Measurements from ENCODE around the gene LRRC56.
A peak's percentile ranks its signal among the peaks of the same experiment; 100 is the strongest.
"Not testable (repeated sequence)": the region's sequence is repeated elsewhere in the genome, so short reads cannot be mapped to it uniquely, and the experiment has no call there.

Gene LRRC56

DNA sequence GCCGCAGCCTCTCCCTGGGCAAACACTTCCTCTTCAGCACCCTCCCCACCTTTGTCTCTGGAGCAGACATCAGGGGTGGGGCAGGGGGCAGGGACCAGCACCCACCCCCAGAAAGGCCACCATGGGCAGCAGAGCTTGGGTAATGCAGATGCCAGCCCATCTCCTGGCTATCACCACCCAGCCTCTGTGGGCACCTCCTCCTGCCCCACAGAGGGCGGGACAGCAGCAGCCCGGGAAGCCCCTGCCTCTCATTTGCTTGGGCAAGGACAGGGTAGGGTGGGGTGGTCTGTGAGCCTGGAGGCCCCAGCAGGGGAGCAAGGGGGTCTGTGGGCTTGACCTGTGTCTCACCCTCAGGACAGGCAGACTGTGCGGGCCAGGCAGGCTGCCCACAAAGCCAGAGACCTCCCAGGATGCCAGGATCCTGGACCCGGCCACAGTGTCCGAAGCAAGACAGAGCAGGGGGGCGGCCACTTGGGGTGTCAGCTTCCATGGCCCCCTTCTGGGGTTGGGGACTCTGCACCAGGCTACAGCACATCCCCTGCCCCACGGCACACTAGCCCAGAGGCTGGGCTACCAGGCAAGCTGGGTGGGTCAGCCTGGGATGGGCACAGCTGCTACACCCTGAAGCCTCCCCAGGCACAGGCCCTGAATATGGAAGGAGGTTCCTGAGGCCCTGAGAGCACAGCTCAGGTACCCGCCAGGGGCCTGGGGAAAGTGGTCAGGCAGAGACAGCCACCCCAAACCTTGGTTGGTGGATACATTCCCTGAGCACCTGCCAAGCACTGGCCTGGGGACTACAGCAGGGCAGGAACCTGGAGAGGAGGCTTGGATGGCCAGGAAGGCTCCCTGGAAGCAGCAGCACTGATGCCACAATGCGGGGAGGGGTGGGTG, 34.8 kb upstream of the LRRC56 start:
- no peak for DNase-seq

DNA sequence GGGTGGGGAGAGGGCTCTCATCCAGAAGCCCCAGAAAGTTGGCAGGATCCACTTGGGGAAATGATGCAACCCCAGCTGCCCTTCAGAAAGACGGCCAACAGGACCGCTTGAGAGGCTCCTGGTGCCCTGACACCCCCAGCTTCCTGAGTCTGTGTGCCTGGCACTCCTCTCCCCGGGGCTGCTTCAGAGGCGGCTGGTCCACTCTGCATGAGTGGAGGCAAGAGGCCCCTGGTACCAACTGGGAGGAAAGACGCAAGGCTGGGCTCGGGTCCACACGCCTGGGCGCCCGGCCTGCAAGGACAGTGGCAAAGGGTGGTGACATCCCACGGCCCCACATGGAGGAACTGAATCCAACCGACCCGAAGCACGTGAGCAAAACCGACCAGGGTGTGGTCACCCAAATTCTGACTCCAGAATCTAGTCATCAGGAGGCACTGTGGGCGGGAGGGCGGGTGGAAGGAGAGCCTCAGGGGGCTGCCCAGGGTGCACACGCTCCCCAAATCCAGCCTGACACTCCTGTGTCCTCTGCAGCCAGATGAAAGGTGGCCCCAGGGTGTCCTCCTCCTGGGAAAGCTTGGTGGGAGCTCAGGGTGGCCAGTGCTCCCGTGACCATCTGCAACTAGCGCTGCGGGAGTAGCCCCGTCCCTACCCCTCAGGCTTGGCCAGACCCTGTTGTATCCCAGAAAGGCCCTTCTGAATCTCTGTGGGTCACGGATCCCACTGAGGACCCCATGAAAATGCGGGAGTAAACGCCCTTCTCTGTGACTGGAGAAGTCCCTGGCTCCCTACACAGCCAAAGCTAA, 33.9 kb upstream of the LRRC56 start:
- peak; percentile 17 for DNase-seq

DNA sequence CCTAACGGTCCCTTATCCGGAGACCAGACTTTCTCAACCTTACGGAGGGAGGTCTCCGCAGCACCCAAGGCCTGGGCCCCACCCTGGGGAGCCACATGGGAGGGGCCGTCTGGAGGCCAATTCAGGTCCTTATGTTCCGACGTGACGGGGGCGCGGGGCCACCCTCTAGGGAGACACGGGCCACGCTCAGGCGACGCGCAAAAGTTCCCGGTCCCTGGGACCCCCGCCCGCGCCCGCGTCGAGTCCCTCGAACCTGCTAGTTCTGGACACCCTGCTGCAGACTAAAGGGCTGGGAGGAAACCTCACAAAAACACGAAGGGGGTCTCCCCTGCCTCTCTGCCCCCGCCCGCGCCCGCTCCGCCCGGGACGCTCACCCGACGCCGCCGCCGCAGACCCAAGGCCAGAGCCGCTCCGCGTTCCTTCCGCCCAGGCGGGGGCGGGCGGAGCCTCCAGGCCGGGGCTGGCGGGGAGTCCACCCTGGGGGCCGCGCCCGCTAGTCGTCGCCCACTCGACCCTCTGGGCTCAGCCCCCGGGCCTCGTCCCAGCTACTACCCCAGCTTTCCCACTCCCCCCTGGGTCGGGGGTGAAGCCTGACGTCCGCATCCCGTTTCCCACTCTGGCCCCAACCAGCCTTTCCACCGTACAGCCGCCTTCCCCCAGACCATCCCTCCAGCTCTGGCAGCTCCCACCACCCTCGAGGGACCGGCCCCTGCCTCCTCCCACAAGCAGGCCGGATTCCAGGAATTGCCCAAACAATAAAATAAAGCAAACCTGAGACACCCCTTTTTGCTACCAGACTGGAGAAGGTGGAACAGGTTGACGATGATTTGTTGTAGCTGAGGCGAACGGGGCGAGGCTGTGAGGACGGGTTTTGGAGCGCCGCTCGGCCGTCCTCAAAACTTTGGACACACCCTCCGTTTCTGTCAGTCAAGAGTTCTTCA, 33.0 kb upstream of the LRRC56 start:
- no peak for DNase-seq

DNA sequence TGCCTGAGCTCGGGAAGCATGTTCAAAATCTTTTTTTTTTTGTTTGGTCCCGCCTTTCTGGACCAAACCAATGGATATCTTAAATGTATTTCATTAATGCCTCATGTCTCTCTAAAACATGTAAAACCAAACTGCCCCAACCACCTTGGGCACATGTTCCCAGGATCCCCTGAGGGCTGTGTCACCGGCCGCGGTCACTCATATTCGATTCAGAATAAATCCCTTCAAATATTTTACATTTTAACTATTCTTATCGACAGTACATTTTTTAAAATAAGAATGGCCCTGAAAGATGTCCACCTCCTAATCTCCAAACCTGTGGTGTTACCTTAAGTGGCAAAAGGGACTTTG, 32.4 kb upstream of the LRRC56 start:
- no peak for DNase-seq

DNA sequence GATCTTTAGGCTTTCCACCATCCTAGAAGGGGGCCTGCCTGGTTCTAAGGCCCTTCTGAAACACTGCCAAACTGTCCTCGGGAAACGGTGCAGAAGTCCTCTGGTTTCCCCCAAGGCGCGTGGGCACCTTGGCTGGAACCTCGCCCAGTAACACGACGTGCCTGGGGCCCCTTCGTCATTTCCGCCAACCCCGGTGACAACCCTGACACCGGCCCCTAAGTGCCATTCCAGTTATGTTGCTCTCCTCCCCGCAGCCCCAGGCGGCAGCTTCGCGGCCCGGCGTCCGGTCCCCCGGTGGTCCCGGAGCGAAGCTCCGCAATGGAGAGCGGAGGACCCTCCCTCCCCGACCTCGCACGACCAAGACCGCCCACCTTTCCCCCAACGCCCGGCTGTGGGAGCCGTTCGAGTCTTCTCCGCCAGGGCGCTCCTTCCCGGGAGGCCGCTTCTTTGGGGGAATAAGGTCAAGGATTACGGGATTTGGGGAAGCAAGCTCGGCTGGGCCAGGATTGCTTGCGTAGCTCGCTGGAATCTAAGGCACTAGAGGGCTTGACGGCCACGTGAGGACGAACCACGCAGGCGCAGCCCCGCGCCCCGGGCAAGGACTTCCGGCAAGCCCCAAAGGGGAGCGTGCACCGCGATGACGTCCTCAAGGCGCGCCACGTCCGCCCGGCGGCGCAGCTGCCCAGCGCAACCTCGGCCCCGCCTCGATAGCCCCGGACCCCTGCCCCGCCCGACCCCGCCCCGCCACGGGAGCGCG, 30.9 kb upstream of the LRRC56 start:
- peak; percentile 95 for DNase-seq

DNA sequence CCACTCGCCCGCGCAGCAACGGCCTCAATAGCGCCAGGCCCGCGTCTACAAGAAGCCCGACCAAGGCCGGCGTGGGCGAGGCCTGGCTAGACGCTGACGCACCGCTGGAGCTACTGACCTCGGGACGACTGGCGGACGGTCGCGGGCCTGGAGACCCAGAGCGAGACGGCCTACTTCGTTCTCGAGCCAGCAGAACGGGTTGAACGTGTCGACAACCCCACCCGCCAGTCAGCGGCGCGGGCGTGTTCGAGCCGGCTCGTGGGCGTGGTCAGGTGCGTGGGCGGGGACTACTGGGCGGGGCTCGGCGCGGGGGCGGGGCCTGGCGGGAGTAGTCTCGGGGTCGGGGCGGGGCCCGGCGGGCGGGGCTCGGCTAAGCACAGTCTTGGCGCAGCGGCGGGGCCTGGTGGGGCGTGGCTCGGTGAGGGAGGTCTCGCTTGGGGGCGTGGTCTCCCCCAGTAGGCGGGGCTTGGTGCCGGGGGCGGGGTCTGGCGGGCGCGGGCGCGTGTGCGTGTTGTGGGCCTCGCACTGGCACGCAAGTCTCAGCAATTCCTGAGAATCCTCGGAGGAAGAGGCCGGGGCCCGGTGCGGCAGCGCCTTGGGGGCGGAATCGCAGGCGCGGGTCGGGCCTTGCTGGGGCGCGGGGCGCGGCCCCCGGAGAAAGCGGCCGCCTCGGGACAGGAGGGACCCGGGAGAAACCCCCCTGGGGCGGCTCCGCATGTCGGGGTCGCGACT, 30.2 kb upstream of the LRRC56 start, which contains the start of gene RNH1:
RNH1 (minus strand) TSS at position 248 of the 732 bp plus-strand sequence. CDS start 5,080 bp downstream, outside the sequence.
- DNase-seq, result peak; percentile 95

DNA sequence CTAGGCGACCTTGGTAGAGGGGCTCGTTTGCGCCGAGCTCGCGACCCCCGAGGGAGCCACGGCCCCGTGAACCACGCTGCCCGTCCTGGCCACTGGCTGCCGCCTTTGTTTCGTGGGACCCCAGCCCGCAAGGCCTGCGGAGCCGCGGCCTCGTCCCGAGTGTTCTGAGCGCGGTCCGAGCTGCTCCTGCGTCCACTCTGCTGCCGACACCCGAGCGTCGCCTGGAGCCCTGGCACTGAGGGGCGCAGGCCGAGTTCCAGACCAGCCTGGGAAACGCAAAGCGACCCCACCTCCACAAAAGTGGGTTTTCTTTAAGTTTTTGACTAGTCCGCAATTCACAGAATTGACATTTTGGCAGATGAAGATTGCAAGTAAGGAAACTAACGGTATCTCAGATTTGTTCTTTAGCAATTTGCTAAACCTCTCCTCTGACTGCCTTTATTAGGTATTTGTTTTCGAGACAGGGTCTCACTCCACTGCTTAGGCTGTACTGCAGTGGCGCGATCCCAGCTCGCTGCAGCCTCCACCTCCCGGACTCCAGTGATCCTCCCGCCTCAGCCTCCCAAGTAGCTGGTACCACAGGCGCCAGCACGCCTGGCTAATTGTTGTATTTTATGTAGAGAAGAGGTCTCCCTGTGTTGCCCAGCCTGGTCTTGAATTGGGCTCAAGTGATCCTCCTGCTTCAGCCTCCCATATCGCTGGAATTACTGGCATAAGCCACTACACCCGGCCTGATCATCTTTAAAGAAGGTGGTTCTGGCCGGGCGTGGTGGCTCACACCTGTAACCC, 29.4 kb upstream of the LRRC56 start:
- DNase-seq, result no peak

DNA sequence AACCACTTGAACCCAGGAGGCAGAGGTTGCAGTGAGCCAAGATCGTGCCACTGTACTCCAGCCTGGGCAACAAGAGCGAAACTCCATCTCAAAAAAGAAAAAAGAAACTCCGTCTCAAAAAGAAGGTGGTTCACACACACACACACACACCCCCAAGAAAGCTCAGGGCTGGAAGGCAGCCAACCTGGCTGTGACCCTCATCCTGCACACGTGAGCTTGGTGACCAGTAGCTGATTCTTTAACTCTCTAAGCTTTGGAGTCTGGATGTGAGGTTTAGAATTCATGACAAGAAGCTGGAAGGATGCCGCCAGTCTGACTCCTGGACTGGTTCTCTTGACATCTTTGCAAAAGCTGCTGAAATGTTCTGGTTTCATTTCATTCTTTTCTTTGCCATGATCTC, 28.4 kb upstream of the LRRC56 start:
- DNase-seq, result no peak

DNA sequence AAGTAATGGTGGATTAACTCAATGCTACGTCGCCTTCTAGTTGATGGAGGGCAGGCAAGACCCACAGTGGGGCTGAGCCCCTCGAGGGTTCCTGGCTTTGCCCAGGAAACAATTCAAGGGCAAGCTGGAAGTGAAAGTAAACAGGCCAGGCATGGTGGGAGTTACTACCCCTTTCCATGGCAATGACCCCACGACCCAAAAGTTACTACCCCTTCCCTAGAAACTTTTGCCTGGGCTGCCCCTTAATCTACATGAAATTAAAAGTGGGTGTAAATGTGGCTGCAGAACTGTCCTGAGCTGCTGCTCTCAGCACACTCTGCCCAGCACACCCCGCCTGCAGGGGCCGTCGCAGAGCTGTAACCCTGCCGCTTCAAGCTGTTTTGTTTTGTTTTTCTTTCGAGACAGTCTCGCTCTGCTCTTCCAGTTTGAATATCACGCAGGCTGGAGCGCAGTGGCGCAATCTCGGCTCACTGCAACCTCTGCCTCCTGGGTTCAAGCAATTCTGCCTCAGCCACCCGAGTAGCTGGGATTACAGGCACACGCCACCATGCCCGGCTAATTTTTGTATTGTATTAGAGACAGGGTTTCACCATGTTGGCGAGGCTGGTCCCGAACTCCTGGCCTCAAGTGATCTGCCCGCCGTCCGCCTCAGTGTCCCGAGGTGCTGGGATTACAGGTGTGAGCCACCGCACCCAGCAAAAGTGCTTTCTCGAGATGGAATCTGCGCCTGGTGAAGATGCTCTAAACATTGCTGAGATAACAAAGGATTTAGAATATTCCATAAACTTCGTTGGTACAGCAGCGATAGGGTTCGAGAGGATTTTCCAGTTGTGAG, 24.3 kb upstream of the LRRC56 start:
- DNase-seq, result no peak

DNA sequence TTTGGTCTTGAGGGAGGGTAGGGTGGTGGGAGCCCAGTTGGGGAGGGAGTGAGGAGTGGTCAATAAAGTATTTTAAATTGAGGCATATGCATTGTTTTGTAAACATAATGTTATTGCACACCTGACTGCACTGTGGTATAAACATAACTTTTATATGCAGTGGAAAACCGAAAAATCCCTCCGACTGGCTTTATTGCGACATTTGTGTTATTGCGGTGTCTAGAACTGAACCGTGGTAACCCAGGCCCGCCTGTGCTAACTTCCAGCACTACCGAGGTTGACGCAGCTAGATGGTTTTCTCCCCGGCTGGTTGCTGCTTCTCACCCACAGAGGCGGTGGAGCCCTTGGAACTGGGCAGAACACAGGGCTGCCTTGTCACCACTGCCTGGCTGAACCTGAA, 22.7 kb upstream of the LRRC56 start:
- no peak for DNase-seq

DNA sequence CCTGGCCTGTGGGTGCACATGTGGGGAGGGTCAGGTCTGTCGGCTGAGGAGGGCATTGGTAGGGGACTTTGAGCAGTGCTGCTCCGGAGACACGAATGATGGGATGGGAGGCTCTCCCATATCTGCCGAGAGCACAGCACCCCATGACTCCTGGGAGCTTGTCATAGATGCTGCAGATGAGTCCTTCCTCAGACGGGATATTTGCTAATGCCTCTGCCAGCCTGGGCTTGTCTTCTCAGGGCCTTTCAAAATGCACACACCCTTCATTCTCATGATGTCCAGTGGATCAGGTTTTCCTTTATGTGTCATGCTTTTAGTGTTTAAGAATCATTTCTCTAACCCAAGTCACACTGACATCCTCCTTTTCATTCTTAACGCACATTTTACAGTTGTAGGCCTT, 22.2 kb upstream of the LRRC56 start:
- DNase-seq, result no peak

DNA sequence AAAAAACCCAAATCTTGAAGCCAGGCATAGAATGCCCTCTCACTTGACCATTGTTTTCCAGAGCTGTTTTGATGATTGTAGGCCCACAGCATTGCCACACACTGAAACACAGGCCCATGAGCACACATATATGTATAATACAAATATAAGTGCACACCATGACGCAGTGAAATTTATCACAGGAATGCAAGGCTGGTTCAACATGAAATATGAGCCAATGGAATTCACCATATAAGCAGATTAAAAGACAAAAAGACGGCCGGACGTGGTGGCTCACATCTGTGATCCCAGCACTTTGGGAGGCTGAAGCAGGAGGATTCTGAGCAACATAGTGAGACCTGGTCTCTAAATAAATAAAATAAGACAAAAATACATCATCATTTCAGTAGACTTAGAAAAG, 20.9 kb upstream of the LRRC56 start:
- no peak for DNase-seq

DNA sequence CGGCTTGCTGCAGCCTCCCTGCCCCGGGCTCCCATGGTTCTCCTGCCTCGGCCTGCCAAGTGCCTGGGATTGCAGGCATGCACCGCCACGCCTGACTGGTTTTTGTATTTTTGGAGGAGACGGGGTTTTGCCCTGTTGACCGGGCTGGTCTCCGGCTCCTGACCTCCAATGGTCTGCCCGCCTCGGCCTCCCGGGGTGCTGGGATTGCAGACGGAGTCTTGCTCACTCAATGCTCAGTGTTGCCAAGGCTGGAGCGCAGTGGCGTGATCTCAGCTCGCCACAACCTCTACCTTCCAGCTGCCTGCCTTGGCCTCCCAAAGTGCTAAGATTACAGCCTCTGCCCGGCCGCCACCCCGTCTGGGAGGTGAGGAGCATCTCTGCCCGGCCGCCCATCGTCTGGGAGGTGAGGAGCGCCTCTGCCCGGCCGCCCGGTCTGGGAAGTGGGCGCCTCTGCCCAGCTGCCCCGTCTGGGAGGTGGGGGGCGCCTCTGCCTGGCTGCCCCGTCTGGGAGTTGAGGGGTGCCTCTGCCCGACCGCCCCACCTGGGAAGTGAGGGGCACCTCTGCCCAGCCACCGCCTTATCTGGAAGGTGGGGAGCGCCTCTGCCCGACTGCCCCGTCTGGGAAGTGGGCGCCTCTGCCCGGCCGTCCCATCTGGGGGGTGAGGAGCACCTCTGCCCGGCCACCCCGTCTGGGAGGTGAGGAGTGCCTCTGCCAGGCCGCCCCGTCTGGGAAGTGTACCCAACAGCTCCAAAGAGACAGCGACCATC, 20.2 kb upstream of the LRRC56 start:
- not testable (repeated sequence) for DNase-seq

DNA sequence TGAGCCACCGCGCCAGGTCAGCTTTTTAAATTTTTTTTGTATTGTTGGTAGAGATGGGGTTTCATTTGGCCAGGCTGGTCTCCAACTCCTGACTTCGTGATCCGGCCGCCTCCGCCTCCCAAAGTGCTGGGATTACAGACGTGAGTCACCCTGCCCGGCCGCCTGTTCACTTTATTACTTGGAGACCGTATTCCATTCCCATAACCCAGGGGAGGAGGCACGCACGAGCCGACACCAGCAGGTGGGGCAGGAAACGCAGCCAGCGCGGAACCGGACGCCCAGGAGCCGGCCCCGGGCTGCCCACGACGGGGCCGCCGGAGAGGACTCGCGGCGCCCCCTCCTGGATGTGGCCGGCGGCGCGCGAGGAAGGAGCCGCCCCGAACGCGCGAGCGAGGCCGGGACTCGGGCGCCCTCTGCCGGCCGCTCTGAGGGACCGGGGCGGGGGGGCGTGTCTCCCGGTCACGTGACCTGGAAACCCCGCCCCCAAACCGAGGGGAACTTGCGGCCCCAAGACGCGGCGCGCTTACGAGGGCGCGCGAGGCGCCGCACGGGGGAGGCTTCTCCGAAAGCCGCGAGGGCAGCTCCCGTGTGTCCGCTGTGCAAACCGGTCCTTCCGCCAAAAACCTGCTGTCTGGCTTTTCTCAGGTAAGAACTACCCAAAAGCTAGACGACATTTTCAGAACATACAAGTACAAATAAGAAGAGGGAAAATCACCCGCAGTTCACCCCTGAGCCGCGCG, 18.7 kb upstream of the LRRC56 start:
- DNase-seq, result peak; percentile 75

DNA sequence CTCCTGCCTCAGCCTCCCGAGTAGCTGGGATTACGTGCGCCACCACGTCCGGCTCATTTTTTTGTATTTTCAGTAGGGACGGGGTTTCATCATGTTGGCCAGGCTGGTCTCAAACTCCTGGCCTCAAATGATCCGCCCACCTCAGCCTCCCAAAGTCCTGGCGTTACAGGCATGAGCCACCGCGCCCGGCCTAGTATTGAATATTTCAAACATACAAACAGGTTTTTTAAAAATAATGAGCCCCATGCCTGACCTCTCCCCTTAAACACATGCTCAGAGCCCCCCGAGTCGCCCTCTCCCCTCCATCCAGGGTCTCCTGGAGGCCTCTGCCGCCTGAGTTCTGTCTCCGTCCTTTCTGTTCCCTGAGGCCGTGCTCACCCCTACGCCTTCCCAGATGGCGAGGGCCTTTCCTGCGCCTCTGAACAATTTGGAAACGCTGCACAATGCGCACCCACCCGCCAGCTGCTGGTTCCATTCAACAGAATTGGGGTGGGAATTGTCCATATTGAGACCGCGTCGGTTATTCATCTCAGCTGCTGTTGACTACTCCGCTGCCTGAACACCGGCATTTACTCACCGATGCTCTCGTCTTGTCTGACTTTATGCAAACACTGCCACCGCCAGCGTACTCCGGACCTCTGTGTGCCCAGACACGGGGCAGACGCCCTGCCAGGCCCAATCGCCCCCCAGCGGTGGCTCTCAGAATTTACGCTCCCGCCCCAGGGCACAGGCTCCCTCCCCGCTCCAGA, 16.7 kb upstream of the LRRC56 start:
- DNase-seq, result no peak

DNA sequence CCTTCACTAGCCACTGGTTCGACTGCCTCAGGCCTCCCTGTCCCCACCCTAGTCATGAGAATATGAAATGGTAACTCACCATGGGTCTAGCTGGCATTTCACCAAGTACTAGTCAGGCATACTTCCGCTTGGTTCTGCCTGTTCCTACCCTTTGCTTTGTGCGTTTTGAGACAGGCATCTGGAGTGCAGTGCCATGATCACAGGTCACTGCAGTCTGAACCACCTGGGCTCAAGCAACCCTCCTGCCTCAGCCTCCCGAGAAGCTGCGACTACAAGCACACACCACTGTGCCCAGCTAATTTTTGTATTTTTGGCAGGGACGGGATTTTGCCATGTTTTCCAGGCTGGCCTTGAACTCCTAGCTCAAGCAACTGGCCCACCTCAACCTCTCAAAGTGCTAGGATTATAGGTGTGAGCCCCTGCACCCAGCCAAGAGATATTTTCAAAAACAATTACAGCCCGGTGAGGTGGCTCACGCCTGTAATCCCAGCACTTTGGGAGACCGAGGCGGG, 16.1 kb upstream of the LRRC56 start:
- no peak for DNase-seq

DNA sequence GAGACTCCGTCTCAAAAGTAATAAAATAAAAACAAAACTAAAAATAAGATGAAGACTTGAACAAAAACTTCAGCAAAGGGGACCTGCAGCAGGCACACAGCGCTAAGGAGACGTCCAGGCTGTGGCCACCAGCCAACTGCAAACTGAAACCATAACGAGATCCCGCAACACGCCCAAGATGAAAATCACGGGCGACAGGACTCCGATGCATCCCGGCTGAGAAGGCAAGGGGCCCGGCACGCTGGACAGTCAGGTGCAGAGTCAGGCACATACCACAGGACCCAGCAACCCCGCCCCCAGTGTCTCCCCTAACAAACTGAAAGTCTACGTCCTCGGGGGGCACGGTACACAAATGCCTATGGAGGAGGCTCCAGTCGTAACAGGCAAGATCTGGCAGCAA, 11.1 kb upstream of the LRRC56 start:
- DNase-seq, result no peak

All from CD4-positive, alpha-beta T cell treated with Interleukin-4 for 4 hours (primary cell).